T-helper 2 cell (primary cell): ENCODE data around the gene SH3PXD2A.

Source experiments
- DNase-seq, 5 experiments: peaks; one replicate each; pipeline versions ENCODE4 v3.0.0 to v3.0.0-alpha.2; 2012 to 2022

The SH3PXD2A gene

GRCh38 chr10:103637927-103638557 lies 217.3 kb downstream of the SH3PXD2A start:
- DNase-seq: no peak

- DNase-seq: no peak
Measured at GRCh38 chr10:103637011-103637410, 218.4 kb downstream of the SH3PXD2A start.

GRCh38 chr10:103636492-103636891 lies 218.9 kb downstream of the SH3PXD2A start:
- no peak for DNase-seq

GRCh38 chr10:103635580-103635979 lies 219.8 kb downstream of the SH3PXD2A start:
- DNase-seq: no peak

DNA sequence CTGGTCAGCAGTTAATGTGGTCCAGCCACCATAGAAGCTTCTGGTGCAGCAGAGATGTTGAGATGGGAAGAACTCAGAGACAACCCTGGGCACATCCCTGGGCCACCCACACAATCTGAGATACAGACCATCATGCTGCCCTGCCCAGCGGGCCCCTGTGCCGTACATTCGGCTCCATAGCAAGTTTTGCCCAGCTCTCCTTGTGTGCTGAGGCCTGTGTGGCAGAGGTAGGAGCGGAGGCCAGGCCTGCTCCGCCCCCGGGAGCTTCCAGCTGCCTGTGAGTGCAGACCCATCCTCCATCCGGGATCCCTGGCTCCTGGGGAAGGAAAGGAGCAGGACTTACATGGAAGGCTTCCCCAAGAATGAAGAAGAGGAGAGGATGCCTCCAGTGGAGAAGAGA lies 221.5 kb downstream of the SH3PXD2A start:
- no peak for DNase-seq

DNA sequence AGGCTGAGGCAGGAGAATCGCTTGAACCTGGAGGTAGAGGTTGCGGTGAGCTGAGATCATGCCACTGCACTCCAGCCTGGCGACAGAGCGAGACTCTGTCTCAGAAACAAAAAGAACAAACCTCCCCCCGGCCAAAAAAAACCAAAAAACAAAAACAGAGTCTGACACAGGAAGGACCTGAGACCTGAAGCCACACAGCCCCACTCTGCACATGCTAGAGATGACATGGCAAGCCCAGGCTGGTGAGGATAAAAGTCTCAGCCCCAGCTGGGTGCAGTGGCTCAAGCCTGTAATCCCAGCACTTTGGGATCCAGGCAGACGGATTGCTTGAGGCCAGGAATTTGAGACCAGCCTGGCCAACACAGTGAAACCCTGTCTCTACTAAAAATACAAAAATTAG lies 222.5 kb downstream of the SH3PXD2A start:
- DNase-seq: peak in 1 of 5 experiments; percentile 9

DNA sequence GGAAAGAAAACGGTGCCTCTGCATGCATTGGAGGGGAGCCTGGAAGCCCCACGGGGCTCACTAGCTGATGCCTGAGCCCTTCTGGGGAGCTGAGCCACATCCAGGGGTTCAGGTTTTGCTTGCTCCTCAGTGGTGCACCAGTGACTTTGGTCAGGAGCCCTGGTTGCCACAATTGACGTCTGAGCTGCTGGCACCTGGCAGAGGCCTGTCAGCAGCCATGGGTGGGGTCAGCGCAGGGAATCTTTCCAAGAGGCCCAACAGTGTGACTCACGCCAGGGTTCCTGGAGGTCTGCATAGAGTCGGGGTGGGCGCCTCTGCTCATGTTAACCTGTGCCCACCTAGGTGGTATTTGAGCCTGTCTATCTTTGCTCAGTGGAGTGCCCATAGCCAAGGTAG lies 223.1 kb downstream of the SH3PXD2A start:
- no peak for DNase-seq

DNA sequence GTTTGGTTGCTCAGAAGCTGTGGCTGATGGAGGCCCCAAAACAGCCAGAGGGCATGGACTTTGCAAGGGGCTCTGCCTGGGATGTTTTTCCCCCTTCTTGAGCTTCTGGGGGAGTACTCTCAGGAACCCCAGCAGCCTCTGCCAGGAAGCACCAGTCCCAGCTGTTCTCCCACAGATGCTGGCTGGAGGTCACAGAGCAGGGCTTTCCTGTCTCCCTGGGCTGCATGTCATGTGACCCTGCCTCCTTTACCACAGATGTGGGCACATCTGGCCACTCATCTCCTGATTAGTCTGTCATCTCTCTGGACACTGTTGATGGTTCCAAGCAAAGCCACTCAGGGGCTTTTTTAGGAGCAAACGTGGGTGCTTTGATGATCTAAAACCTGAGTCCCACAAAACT lies 225.2 kb downstream of the SH3PXD2A start:
- DNase-seq: no peak

GRCh38 chr10:103629581-103629980 lies 225.8 kb downstream of the SH3PXD2A start:
- no peak for DNase-seq

- DNase-seq: no peak
Measured at GRCh38 chr10:103627893-103628292, 227.5 kb downstream of the SH3PXD2A start.

- DNase-seq: no peak
Measured at GRCh38 chr10:103627111-103627892, 228.1 kb downstream of the SH3PXD2A start.

DNA sequence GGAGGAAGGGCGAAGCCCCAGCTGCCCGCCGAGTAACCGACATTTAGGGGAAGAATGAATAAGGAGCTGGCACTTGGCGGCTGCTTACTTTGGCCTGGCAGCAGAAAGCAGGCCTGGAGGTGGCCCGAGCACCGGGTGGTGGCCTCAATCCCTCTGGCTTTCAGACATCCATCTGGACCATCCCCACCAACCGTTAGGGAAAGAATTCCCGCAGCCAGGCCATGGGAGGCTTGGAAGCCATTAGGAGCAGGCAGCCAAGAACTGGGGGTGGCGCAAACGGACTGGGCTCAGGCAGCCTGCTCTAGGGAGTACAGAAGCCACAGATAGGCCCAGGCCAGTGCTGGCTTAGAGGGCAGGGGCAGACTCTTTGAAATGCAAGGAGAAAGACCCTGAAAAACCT lies 229.2 kb downstream of the SH3PXD2A start:
- no peak for DNase-seq

DNA sequence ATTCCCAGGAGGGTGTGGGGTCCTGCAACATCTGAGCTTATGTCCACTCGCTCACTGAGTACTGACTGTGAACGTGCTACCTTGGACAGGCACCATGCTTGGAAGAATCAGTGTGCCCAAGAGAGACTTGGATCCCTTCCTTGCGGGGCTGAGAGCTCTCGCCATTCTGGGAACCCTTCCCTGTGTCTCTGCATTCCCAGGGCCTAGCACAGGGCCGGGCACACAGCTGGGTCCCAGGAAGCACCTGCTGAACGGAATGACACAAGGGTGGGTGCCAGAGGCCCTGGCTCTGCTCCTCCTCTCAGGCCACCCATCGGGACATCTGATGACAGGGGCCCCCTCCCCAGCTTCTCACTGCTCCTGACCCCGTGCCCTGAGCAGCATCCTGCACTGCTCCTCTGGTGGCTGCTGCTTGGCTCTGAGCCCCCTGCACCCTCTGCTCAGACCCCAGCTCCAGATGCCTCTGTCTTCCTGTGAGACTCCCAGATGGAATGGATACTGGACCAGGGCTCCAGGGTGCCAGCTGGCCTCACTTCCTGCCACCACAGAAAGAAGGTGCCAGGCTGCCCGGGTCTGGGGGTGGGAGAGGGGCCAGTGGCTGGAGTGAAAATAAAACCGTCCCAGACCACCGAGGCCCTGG lies 232.3 kb downstream of the SH3PXD2A start:
- DNase-seq: no peak

GRCh38 chr10:103622286-103622685 lies 233.1 kb downstream of the SH3PXD2A start:
- no peak for DNase-seq

DNA sequence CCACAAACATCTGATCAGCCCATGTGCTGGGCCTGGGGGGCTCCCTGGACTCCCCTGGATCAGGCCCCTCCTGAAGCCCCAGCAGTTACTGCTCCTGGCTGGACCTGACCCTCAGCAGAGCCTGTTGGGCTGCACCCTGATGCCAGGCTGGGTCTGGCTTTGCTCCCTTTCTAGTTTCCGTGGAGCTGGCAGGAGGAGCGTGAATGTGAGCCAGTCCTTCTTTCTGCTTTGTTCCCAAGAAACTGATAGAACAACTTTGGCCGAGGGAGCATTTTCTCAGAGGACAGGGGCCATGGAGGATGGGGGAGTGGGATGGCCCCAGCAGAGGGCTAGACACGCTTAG lies 233.6 kb downstream of the SH3PXD2A start:
- DNase-seq: no peak

- DNase-seq: no peak
Measured at GRCh38 chr10:103620891-103621782, 234.2 kb downstream of the SH3PXD2A start.

GRCh38 chr10:103620352-103620740 lies 235.0 kb downstream of the SH3PXD2A start:
- DNase-seq: no peak

DNA sequence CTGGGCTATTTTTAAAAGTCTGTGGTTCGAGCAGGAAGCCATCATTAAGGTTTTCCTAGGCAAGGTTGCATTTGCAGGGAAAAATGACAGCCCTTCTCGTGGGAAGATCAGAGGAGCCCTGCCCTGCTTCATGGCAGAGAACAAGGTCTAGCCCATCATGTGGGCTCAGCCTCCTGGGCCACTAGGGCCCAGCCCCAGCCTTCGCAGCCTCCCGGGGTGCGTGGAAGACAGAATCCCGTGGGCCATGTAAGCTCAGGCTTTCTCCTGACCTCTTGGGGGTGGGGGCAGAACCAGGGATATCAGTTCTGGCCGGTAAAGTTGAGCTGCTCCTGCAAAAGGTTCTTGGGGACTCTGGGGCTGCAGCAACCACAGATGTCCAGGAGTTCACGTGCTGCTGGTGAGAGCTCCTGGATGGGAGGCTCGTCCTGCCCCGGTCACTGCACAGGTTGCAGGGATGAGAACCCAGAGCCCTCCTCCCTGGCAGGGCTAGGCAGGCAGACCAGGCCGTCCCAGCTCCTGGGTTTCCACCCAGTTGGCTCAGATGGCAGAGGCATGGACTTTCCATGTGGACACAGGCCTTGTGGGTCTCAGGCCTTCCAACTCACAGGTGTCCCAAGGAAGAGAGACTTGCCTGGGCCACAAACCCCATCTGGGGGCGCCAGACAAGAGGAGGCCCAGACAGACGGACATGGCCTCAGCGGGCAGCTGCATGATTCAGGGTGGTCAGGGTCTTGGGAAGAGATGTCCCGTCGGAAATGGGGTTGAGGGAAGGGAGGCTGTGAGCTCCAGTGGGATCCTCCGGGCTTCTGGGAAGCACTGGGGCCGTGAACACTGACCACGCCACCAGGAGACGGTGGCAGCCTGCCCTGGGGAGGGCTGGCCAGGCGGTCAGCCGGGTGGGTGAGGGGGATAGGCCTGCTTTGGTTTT lies 235.7 kb downstream of the SH3PXD2A start:
- DNase-seq: no peak

GRCh38 chr10:103618575-103619423 lies 236.6 kb downstream of the SH3PXD2A start:
- no peak for DNase-seq

GRCh38 chr10:103617602-103618385 lies 237.6 kb downstream of the SH3PXD2A start:
- no peak for DNase-seq
